OCI-LY1 (cell line): ENCODE data around the gene IKBKG.
"Not testable (repeated sequence)": the region's sequence is repeated elsewhere in the genome, so short reads cannot be mapped to it uniquely, and the experiment has no call there.

Experiments used
- H2AFZ ChIP-seq: fragments of 200-600 bp; sonication (generic), shearing (Covaris generic); 2 replicates; pipeline ENCODE4 v1.6.0; 2014; ENCODE audit warnings: antibody characterized with exemption, mild to moderate bottlenecking, low read length
- H3F3A ChIP-seq: fragments of 200-600 bp; sonication (generic), shearing (Covaris generic); 2 replicates; pipeline ENCODE4 v1.6.0; 2014; ENCODE audit warnings: mild to moderate bottlenecking, antibody characterized with exemption, low read length, moderate library complexity; ENCODE audit not compliant: insufficient read depth
- H3K27ac ChIP-seq: fragments of 200-600 bp; sonication (generic); 2 replicates; pipeline ENCODE4 v1.5.1; 2014; ENCODE audit warnings: low read length, mixed run types, mild to moderate bottlenecking, low read depth; ENCODE audit not compliant: poor library complexity, severe bottlenecking
- H3K27me3 ChIP-seq: fragments of 200-600 bp; sonication (generic); 2 replicates; pipeline ENCODE4 v1.6.0; 2014; ENCODE audit warnings: antibody characterized with exemption, mild to moderate bottlenecking, low read length, moderate library complexity; ENCODE audit not compliant: insufficient read depth
- H3K36me3 ChIP-seq: fragments of 200-600 bp; sonication (generic); 2 replicates; pipeline ENCODE4 v1.6.1; 2014; ENCODE audit warnings: mild to moderate bottlenecking, antibody characterized with exemption, low read length, moderate library complexity, mixed read lengths; ENCODE audit not compliant: insufficient read depth
- H3K4me1 ChIP-seq: fragments of 200-600 bp; sonication (generic); 2 replicates; pipeline ENCODE4 v1.5.1; 2014; ENCODE audit warnings: mild to moderate bottlenecking, low read length, moderate library complexity; ENCODE audit not compliant: insufficient read depth, severe bottlenecking
- H3K4me2 ChIP-seq: fragments of 200-600 bp; sonication (generic), shearing (Covaris generic); 2 replicates; pipeline ENCODE4 v1.6.1; 2014; ENCODE audit warnings: low read length
- H3K4me3 ChIP-seq: fragments of 200-600 bp; sonication (generic); 2 replicates; pipeline ENCODE4 v1.5.1; 2014; ENCODE audit warnings: low read length, low read depth, mild to moderate bottlenecking, mixed read lengths; ENCODE audit not compliant: poor library complexity, severe bottlenecking
- H3K79me2 ChIP-seq: fragments of 200-600 bp; shearing (Covaris generic); 2 replicates; pipeline ENCODE4 v1.6.1; 2016; ENCODE audit warnings: mixed run types, low read length, mixed read lengths; ENCODE audit not compliant: insufficient read depth
- H3K9ac ChIP-seq: fragments of 200-600 bp; sonication (generic), shearing (Covaris generic); 2 replicates; pipeline ENCODE4 v1.6.1; 2014; ENCODE audit warnings: mild to moderate bottlenecking, low read length, mixed read lengths
- H3K9me2 ChIP-seq: fragments of 200-600 bp; sonication (generic), shearing (Covaris generic); 2 replicates; pipeline ENCODE4 v1.6.1; 2014; ENCODE audit warnings: low read depth, mild to moderate bottlenecking, low read length, mixed read lengths
- H3K9me3 ChIP-seq: fragments of 200-600 bp; shearing (Covaris generic); 2 replicates; pipeline ENCODE4 v1.6.1; 2014; ENCODE audit warnings: low read length, mixed read lengths
- H4K20me1 ChIP-seq: fragments of 200-600 bp; sonication (generic), shearing (Covaris generic); 2 replicates; pipeline ENCODE4 v1.6.0; 2016; ENCODE audit warnings: mild to moderate bottlenecking, low read length; ENCODE audit not compliant: insufficient read depth
- EZH2 ChIP-seq: fragments of 200-600 bp; sonication (generic), shearing (Covaris generic); IDR thresholded peaks from 2 replicates; pipeline ENCODE4 v1.8.0; 2017; ENCODE audit warnings: borderline replicate concordance, mixed run types, mild to moderate bottlenecking, antibody characterized with exemption, low read length, moderate library complexity, mixed read lengths
- TF ChIP-seq, protein P1 (sequence below): fragments of 200-600 bp; sonication (generic), shearing (Covaris generic); IDR thresholded peaks from 2 replicates; pipeline ENCODE4 v1.5.1; 2017; ENCODE audit warnings: mild to moderate bottlenecking, antibody characterized with exemption, low read length, moderate library complexity, mixed read lengths

Gene IKBKG, protein sequence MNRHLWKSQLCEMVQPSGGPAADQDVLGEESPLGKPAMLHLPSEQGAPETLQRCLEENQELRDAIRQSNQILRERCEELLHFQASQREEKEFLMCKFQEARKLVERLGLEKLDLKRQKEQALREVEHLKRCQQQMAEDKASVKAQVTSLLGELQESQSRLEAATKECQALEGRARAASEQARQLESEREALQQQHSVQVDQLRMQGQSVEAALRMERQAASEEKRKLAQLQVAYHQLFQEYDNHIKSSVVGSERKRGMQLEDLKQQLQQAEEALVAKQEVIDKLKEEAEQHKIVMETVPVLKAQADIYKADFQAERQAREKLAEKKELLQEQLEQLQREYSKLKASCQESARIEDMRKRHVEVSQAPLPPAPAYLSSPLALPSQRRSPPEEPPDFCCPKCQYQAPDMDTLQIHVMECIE

DNA sequence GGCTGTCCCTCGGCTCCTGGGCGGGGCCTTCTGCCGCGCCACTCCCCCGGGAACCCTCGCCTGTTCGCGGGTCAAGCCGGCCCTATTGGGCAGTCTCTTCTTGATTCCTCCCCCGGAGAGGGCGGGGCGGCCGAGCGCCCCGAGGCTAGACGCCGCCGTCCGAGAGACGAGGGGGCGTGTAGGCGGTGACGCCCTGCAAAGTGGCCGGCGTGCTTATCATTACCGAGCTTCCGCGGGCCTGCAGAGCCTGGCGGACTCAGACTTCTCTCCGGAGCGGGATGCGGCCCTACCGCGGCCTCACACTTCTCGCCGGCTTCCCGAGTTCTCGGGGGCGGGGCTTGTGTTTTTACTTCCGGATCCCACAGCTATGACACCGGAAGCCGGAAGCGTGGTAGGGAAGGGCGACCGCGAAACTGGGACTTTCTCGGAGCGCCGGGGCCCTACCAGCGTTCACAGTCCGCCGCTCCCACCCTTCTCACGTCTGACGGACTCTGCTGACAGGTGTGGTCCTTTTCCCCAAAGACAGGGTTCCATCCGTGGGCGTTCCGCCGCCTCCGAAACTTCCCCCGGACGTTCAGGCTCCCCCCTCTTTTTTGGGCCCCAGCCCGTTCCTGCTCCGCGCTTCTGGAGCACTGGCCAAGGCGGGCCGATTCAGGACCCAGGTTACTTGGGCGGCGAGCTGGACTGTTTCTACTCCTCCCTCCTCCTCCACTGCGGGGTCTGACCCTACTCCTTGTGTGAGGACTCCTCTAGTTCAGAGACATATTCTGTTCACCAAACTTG, at the start of gene IKBKG:
TSS of gene IKBKG (plus strand) at position 376 of the 783 bp plus-strand sequence. CDS start 4,383 bp downstream, outside the sequence.
- Histone ChIP-seq H3K79me2 (peaks cover 17% of the 10 kb centered on the region), H3K4me1 (peaks cover 28% of the 10 kb centered on the region)

DNA sequence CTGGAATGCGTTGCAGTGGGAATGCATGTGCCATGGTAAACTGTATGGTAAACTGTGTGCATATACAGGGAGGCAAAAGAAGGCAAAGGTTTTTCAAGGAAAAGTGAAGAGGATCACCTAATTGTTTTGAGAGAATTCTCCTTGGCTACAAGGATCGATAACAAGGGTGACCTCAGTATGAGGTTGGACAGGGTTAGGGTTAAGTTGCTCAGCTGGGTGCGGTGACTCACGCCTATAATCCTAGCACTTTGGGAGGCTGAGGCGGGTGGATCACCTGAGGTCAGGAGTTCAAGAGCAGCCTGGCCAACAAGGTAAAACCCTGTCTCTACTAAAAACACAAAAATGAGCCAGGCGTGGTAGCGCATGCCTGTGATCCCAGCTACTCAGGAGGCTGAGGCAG, 46.0 kb upstream of the IKBKG start:
- H3K9me2 ChIP-seq, H3K36me3 ChIP-seq, H3K4me2 ChIP-seq, H3K27me3 ChIP-seq, H4K20me1 ChIP-seq, H2AFZ ChIP-seq, H3K27ac ChIP-seq, H3F3A ChIP-seq, H3K9ac ChIP-seq, H3K79me2 ChIP-seq, H3K4me3 ChIP-seq, H3K9me3 ChIP-seq, H3K4me1 ChIP-seq: not testable (repeated sequence)

More for the DNA sequence above, at the start of gene IKBKG:
- Histone ChIP-seq H3K27ac (peak within 1 kb of the TSS; percentile 87), H3K36me3 (peaks cover 10% of the 10 kb centered on the region; the same call in 1 of the 2 replicates), H3K9me2 (no peaks in the 10 kb centered on the region), H3K4me2 (peak within 1 kb of the TSS; percentile 97), H4K20me1 (no peaks in the 10 kb centered on the region), H3K9me3 (no peaks in the 10 kb centered on the region), H3K27me3 (no peaks in the 10 kb centered on the region), H3F3A (no peaks in the 10 kb centered on the region), H3K9ac (peak within 1 kb of the TSS; percentile 95), H2AFZ (no peak within 1 kb of the TSS), H3K4me3 (peak within 1 kb of the TSS; percentile 98)
- TF ChIP-seq, protein P1, sequence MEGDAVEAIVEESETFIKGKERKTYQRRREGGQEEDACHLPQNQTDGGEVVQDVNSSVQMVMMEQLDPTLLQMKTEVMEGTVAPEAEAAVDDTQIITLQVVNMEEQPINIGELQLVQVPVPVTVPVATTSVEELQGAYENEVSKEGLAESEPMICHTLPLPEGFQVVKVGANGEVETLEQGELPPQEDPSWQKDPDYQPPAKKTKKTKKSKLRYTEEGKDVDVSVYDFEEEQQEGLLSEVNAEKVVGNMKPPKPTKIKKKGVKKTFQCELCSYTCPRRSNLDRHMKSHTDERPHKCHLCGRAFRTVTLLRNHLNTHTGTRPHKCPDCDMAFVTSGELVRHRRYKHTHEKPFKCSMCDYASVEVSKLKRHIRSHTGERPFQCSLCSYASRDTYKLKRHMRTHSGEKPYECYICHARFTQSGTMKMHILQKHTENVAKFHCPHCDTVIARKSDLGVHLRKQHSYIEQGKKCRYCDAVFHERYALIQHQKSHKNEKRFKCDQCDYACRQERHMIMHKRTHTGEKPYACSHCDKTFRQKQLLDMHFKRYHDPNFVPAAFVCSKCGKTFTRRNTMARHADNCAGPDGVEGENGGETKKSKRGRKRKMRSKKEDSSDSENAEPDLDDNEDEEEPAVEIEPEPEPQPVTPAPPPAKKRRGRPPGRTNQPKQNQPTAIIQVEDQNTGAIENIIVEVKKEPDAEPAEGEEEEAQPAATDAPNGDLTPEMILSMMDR, result no peak
- TF ChIP-seq EZH2, result no peak

DNA sequence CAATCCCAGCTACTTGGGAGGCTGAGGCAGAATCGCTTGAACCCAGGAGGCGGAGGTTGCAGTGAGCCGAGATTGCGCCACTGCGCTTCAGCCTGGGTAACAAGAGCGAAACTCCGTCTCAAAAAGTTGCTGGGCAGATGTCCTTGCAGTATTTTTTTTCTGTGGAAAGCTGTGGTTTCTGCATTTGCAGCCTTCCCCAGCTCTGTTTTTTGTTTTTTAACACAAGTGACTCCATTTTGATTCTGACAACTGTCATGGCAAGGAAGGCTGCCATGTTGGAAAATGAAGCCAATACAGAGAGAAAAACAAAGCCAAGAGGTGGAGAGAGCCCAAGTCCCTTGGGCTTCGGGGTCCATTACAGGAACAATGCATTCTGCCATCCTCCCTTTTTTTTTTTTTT, 45.3 kb upstream of the IKBKG start:
- H3K27ac ChIP-seq, result no peak overlapping the region
- no peaks in the 10 kb centered on the region for H4K20me1 ChIP-seq
- H3K9me3 ChIP-seq, result no peaks in the 10 kb centered on the region
- no peak for TF ChIP-seq EZH2
- TF ChIP-seq, protein P1, result no peak
- no peaks in the 10 kb centered on the region for H3K27me3 ChIP-seq
- H2AFZ ChIP-seq, result no peak overlapping the region
- no peaks in the 10 kb centered on the region for H3K9me2 ChIP-seq
- H3K36me3 ChIP-seq, result peaks cover 6% of the 10 kb centered on the region; the same call in 1 of the 2 replicates
- H3K9ac ChIP-seq, result no peak overlapping the region
- H3K79me2 ChIP-seq, result no peaks in the 10 kb centered on the region
- H3K4me2 ChIP-seq, result no peak overlapping the region
- H3K4me3 ChIP-seq, result no peak overlapping the region
- peaks cover 7% of the 10 kb centered on the region for H3K4me1 ChIP-seq
- H3F3A ChIP-seq, result no peaks in the 10 kb centered on the region
